ENCODE measurements around the gene NET1.
"Not testable (repeated sequence)": the region's sequence is repeated elsewhere in the genome, so short reads cannot be mapped to it uniquely, and the experiment has no call there.

NET1 gene

DNA sequence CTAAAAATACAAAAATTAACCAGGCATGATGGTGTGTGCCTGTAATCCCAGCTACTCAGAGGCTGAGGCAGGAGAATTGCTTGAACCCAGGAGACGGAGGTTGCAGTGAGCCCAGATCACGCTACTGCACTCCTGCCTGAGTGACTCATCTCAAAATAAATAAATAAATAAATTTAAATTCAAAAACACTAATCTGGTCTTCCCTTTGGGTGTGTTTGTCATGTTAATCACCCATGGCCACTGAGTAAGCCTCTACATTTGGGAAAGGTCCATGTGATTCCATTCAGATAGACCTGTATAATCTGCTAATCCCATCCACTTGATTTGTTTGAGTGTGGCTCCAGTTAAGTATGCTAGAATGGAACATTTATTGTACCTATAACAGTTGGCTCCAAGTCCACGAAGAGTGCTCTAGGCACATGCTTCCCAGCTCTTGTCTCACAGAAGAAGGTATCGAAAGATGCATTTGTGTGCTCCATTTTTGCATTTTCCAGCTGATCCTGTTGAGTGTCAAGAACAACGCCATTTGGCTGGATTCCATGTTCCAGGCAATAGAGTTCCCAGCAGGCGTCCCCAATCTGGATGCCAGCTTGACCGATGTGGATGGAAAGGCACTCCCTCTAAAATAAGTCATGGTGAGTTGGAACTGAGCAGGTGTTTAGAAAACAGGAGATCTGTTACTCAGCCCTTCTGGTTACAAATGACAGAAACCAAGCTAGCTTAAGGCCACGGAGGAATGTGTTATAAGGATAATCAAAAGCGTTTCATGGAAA lies 11.7 kb upstream of the NET1 start:
- no peak for DNase-seq

DNA sequence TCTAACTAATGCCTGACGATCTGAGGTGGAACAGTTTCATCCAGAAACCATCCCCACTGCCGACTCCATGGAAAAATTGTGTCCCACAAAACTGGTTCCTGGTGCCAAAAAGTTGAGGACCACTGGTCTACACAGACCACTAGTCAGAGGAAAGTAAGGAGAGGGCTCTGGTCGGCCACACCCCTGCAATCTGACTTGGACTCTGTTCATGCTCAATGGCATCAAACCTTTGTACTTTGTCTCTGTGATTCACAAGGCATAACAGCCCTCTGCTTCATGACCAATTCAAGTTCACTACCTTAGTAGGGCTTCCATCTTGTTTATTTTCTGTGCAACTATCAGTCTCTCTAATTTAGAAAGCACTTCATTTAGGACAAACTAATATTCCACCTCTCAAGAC lies 9.6 kb upstream of the NET1 start:
- DNase-seq: no peak

DNA sequence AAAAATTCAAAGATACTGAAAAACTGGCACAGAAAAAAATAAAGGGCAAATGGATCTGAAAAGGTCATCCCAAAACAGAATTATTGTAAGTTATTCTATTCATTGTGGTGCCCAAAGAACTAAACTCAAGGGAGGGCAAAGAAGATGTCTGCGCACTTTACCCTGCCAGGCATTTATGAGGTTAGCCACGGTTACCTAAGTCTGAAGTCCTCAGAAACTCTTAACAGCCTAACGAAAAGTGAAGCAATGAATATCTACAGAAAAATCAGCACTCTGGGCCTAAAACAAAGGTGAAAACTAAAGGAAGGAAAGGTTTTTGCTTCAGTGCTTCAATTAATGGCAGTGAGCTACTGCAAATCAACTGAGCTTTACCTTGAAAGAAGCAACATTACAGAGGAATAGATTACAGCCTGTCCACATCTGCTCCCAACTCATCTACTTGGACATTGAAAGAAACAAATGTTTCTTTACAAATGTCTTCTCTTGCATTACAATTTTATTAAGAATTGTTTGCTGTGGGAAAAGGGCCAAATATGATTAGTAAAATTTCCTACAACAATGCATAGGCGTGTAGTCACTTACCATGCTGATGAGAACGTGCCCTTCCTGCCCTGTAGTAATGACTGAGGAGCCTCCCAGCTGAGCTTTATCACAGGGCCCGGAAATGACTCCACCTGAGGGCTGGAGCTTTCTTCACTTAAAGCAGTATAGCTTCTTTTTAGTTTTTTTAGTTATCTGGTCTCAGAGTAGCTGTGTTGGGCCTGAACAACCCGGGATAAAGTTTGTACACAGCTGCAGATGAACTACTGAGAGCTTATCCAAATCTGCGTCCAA lies 7.9 kb upstream of the NET1 start, which contains the start of gene TUBAL3:
Gene TUBAL3 (minus strand): TSS at position 621 of the 834 bp plus-strand sequence. CDS start 36 bp downstream, at position 585.
- DNase-seq: no peak

DNA sequence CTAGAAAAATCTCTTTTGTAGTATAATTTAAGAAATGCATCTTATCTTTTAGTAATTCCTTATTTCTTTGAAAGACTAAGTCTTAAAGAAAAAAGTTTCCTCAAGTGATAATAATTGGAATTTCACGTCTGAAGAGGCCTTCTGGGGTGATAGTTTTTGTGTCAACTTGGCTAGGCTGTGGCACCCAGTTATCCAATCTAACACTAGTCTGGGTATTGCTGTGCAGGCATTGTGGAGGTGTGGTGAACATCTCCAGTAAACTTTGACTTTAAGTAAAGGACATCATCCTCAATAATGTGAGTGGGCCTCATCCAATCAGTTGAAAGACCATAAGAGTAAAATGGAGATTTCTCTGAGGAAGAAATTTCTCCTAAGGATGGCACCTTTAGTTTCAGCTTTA lies 5.4 kb upstream of the NET1 start:
- no peak for DNase-seq

DNA sequence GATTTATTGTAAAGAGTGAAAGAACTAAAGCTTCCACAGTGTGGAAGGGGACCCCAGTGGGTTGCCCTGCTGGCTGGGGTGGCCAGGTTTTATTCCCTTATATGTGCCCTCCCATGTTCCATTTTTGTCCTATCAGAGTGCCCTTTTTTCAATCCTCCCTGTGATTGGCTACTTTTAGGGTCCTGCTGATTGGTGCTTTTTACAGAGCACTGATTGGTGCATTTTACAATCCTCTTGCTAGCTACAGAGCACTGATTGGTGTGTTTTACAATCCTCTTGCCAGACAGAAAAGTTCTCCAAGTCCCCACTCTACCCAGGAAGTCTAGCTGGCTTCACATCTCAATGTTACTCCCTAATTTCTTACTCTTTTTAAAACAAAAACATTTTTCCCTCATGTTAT lies 1.6 kb upstream of the NET1 start:
- DNase-seq: not testable (repeated sequence)

DNA sequence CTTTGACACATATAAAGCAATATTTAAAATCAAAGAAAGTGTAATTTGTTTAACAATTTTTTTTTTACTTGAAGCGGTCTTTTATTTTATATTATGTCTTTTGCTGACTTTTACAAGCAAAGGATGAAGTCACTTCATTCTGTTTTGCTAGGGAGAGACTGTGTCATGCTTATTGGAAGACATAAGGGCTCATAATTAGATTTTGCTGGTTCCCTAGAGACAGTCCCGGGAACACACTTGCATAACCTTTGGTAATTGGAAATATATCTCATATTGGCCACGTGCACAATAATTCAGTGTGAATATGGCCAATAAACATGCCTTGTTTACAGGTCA lies 448 bp upstream of the NET1 start:
- DNase-seq: no peak

DNA sequence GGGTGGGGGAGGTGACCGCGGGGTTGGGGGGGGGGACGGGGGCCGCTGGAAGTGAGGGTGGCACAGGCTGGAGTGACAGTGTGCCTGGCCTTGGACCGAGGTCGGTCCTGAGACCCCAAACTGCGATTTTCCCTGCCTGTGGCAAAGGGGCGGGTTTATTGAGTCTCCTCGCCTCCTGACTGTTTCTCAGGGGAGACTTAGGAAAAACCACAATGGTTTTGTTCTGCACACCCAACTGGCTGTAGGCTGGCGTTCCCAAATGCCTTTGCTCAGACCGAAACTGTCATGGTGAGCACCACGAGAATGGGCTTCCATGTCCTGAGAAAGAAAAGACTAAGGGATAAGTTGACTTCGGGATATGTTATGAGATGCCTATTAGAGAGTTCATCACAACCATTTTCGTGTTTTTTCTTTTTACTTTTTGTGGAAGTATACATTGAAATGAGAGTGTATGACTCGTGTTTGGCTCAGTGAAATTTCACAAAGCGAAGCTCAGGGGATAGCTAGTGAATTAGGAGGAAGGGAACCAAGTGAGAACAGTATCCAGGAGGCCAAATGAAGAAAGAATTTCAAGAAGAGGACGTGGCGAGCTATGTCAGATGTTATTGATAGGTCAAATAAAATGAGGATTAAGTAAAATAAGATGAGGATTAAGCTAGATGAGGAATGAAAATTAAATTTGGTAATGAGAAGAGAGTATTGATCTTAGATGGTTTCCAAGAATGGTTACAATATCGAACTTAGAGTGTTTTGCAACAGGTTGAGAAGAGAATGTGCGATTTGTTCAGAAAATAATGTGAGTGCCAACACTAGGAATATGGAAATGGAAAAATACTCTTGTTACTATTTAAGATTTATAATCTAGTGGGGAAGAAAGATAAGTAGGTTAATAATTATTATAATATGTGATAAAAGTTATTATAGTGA lies 918 bp downstream of the NET1 start:
- DNase-seq: peak; percentile 50

DNA sequence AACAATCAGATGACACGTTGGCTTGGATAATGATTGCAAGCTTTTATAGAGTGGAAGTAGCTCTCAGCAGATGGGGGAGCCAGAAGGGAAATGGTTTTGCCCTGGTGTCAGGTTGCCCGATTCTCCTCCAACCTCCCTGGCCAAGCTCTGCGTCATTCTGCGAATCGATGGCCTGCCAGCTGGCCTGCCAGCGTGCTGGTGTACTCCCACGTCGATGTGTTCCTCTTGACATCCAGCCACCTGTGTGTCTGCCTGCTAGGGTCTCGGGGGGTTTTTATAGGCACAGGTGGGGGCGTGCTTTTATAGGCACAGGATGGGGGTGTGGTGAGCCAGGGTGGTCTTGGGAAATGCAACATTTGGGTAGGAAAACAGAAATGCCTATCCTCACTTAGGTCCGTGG lies 4.6 kb downstream of the NET1 start:
- no peak for DNase-seq

DNA sequence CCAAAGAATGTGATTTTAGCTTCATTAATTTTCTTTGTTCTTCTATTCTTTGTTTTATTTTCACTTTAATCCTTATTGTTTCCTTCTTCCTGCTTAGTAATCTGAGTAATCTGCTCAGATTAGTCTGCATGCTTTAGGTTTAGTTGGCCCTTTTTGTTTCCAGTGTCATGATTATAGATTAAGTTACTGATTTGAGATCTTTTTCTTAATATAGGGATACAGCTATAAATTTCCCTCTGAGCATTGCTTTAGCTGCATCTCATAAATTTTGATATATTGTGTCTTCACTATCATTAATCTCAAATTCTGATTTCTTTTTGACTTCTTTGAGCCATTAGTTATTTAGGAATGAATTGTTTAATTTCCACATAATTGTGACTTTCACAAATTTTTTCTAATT lies 6.2 kb downstream of the NET1 start:
- DNase-seq: no peak

DNA sequence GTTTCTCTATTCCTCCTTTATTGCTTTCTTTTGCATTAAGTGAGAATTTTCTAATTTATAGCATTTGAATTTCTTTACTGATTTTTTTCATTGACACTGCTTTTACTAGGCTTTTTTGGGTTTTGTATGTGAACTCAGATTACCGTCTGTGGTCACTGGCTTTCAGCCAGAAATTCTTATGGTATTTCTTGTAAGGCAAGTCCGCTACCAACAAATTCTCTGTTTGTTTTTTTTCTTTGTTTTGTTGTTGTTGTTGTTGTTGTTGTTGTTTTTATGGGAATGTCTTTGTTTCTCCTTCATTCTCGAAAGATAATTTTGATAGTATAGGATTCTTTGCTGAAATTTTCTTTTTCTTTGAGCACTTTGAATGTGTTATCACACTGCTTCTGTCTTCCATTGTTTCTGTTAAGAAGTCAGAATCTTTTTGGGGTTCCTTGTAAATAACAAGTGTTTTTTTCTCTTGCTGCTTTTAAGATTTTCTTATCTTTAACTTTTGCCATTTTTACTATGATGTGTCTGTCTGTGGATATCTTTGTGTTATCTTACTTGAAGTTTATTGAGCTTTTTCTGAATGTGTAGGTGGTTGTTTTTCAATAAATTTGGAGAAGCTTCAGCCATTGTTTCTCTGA lies 7.2 kb downstream of the NET1 start:
- DNase-seq: peak; percentile 56

DNA sequence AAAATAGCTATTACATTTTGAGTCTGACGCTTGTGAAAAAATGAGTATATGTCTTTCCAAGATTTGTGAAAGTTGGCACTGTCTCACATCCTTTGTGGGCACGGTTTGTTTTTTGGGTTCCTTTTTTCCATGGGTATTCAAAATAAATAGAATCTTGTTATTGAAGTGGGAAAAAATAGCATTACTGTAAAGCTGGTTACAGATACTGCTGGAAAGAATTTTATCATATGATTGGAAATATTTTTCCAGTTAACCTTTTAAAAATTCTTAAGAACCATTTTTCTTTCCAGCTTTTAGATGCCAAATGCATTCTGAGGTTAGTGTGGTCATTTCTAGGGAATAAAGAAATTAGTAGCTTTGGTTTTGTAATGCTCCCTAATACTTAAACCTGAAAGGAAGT lies 11.4 kb downstream of the NET1 start:
- no peak for DNase-seq

DNA sequence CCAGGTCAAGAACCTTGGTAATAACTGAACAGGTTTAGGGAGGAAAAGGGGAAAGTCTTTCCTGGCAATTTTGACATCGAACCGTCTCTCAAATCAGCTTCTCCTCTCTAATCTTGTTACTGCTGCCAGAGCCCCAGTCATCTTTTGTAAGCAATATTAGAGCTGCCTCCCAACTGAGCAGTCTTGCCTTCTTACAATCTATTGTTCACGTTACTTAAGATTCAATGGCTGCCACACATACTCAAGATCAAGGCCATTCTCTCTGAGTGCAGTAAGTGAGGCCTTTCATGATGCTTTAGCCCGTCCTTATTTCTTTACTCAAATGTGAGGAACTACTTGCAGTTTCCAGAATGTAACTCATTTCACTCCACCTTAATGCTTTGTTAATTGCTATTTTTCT lies 12.4 kb downstream of the NET1 start:
- no peak for DNase-seq

DNA sequence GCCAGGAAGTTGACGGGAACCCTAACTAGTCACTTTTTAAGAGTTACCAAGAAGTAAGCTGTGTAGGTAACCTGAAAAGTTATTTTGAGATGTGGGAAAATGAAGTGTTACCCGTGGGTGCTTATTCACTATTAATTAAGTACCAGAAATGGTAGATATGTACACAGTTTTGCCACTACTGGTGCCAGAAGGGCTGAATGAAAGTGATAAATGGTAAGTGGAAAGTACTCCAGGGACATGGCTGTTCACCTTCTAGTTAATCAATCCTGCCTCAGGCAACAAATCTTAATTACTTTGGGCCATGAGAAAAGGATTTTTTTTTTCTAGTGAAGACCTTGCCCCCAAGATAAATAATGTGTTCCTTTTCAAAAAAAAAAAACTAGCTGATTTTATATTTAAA lies 15.8 kb downstream of the NET1 start:
- no peak for DNase-seq

DNA sequence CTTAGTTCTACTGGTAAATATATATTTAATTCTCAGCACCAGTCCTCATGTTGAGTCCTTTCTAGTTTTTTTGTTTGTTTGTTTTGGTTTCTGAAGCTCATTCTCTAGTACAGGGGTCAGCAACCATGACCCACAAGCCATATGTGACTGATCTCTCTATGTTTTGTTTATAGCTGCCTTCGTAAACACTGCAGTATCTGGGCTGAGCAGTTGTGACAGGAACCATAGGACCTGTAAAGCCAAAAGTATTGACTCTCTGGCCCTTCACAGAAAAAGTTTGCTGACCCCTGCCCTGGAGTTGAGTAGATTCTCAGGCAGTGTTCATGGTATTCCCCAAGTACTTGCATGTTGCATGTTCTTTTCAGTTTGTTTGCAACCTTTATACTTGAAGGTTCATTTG lies 20.8 kb downstream of the NET1 start:
- DNase-seq: no peak

DNA sequence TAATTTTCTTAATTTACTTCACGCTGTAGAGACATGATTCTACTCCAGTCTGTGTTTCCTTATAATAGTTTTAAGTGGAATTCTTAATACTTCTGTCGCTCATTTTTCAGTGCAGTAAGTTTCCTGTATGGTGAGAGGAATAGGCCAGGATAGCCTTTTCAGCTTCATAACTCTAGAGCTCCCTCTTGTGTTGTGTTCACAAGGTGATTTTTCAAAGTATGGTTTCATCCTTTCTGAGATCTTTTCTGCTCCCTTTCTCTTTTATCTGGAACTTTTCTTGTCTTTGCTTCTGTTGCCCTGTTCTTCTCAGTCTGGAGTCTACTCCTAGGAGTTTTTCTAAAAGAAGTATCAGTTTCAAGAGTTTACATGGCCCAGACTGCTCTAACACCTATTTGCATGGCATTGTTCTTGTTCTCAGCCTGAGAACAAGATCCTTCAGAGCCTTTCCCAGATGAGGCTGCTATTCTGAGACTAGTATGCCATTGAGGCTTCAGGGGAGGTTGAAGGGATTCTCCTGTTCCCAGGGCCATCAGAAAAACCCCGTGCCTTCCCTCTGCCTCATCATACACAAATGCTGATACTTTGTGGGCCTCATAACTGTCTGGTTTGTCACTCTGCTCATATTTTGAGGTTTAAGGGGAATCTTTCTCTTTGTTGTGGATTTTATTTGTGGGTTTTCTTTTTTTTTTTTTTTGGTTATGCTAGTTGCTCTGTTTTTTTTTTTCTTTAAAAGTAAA lies 21.8 kb downstream of the NET1 start:
- peak; percentile 85 for DNase-seq

DNA sequence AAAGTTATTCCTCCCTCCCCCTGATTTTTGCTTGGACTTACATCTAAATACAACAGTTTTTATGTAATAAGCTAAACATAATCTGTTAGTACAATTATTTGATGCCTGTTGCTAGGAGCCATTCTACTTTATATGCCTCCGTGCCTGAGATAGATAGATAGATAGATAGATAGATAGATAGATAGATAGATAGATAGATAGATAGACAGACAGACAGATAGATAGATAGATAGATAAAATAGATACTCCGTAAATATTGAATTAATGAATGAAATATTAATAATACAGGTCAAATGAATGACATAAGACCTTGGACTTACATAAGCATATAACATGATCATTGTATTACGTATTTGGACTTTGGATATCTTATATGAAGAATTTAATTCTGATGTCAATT lies 23.0 kb downstream of the NET1 start:
- no peak for DNase-seq

DNA sequence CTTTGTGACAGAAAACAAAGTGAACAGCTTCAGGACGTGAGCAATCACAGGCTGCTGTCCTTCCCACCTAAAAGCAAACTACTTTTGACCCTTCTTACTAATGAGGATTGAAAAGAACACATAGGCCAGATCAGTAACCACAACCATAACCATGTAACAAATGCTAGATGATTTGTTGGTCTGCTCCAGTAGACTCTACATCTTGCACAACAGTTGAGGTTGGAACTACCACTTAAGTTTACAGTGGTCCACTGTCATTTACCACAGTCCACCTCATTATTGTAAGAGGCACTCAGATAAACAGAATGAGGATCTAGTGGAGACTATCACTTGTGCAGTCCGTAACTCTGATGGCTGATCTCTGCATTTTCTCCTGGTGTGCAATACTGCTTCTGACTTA lies 27.8 kb downstream of the NET1 start:
- DNase-seq: peak; percentile 57

DNA sequence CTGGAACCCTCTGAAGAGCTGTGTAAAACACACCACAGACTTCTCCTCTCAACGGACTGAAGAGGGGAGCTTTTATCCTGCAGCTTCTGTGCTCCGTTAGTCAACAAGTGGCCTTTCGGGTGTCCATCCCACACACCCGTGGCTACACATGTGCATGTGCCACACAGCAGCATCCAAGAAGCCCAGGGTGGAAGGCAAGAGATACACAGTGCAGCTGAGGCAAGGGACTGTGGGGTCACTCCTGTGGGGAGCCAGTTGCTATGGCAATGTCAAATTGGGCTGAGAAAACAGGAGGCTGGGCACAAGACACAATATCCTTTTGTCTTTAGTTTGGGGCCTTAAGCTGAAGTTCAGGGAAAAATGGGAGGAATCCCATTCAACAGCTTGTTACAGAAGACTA lies 28.7 kb downstream of the NET1 start:
- DNase-seq: no peak

DNA sequence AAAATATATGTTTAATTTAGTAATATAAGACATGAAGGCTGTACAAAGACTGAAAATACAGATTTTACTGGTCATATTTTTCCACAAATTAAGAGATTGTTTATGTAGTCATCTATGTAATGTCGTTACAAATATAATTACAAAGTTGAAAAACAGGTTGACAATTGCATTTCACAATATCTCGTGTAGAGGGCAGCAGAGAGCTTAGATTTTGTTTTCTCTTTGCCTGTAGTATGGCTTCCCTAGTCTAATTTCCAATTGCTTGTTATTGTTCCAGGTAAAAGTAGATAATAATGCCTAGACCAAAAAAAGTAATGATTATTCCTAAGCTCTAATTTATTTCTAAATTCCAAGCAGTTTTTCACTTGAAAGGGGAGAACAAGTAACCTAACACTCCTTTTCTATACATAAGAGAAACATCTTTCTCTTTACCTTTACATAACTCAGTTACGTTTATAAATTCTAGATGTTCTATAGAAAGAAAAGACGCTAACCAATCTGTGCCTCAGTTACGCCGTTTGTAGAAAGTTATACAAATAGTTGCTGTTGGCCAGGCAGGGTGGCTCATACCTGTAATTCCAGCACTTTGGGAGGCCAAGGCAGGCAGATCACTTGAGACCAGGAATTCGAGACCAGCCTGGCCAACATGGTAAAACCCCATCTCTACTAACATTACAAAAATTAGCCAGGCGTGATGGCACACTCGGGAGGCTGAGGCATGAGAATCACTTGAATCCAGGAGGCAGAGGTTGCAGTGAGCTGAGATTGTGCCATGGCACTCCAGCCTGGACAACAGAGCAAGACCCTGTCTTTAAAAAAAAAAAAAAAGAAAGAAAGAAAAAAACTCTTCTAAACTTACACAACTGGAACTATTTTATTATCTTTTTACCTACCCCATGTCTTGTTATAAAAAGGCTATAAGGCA lies 30.0 kb downstream of the NET1 start:
- DNase-seq: peak; percentile 84

DNA sequence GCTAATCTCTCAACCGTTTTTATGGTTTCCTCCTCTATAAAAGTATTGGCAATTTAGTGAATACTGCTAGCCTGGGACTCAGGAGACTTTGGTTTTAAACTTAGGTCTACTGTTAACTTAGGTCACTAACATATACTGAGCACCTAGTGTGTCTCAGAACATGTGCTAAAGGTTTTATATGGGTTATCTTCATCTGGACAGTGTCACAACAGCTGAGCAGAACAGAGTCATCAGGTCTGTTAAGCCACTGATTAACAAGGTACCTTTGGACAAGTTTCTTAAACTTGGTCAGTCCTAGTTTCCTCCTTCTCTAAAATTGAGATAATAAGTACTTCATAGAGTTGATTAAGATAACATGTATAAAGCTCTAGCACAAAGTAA lies 30.6 kb downstream of the NET1 start:
- peak; percentile 77 for DNase-seq

DNA sequence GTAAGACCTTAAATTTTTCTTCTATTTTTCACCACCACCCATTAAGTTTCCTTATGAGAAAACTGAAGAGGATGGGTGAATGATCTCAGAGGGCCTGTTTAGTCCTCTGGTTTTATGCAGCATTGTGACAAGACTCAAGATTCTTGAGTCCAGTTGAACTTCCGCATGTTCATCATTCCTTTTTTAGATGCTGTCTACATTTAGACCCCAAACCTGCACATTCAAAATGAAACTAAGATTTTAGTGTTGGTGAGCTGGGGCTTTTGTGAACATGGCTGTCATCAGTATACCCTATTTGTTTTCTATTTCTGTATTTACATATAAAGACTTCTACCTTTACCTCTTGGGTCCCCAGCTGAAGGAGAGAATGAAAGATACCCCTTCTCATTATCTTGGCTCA lies 31.1 kb downstream of the NET1 start:
- no peak for DNase-seq
